ENCODE data around the gene C12orf75.
"Not testable (repeated sequence)": the region's sequence is repeated elsewhere in the genome, so short reads cannot be mapped to it uniquely, and the experiment has no call there.

The C12orf75 gene

GRCh38 chr12:105331805-105332251 lies 1.3 kb downstream of the C12orf75 start:
- H3K9ac ChIP-seq = no peak overlapping the region
- no peaks in the 10 kb centered on the region for H3K27me3 ChIP-seq (ENCODE audit: control insufficient read depth, insufficient read depth, low read length)
- TF ChIP-seq CTCF (IDR thresholded peaks at IDR 0.05) = no peak
- H3K9me3 ChIP-seq (ENCODE audit: control insufficient read depth, low read length) = no peaks in the 10 kb centered on the region
- H2AFZ ChIP-seq = peak overlapping the region; percentile 34
- no peaks in the 10 kb centered on the region for H3K36me3 ChIP-seq (ENCODE audit: control insufficient read depth, insufficient read depth, low read length)
- H3K27ac ChIP-seq = no peak overlapping the region
- no peaks in the 10 kb centered on the region for H3K79me2 ChIP-seq
- no peak overlapping the region for H3K4me2 ChIP-seq (ENCODE audit: low read length)
- no peak overlapping the region for H3K4me3 ChIP-seq (ENCODE audit: low read depth, low read length)
- H3K4me1 ChIP-seq = peaks cover 3% of the 10 kb centered on the region

GRCh38 chr12:105332286-105332685 lies 1.8 kb downstream of the C12orf75 start:
- not testable (repeated sequence) for H3K27me3 ChIP-seq (ENCODE audit: control insufficient read depth, insufficient read depth, low read length); H3K9me3 ChIP-seq (ENCODE audit: control insufficient read depth, low read length); H3K4me1 ChIP-seq; H3K4me3 ChIP-seq (ENCODE audit: low read depth, low read length); H3K9ac ChIP-seq; H2AFZ ChIP-seq; H3K79me2 ChIP-seq; H3K4me2 ChIP-seq (ENCODE audit: low read length); H3K27ac ChIP-seq; H3K36me3 ChIP-seq (ENCODE audit: control insufficient read depth, insufficient read depth, low read length)

- Histone ChIP-seq H3K4me1 (peaks cover 3% of the 10 kb centered on the region), H3K9me3 (ENCODE audit: control insufficient read depth, low read length) (no peaks in the 10 kb centered on the region), H3K36me3 (ENCODE audit: control insufficient read depth, insufficient read depth, low read length) (no peaks in the 10 kb centered on the region), H3K4me2 (ENCODE audit: low read length) (no peak overlapping the region), H3K27ac (no peak overlapping the region), H2AFZ (no peak overlapping the region), H3K79me2 (no peaks in the 10 kb centered on the region), H3K4me3 (ENCODE audit: low read depth, low read length) (no peak overlapping the region), H3K27me3 (ENCODE audit: control insufficient read depth, insufficient read depth, low read length) (no peaks in the 10 kb centered on the region), H3K9ac (no peak overlapping the region)
- no peak for TF ChIP-seq CTCF (IDR thresholded peaks at IDR 0.05)
Observed at GRCh38 chr12:105332925-105333324, 2.4 kb downstream of the C12orf75 start.

- H3K9ac ChIP-seq = no peak overlapping the region
- H3K27ac ChIP-seq = no peak overlapping the region
- H3K9me3 ChIP-seq (ENCODE audit: control insufficient read depth, low read length) = no peaks in the 10 kb centered on the region
- H3K27me3 ChIP-seq (ENCODE audit: control insufficient read depth, insufficient read depth, low read length) = no peaks in the 10 kb centered on the region
- no peaks in the 10 kb centered on the region for H3K79me2 ChIP-seq
- H3K4me1 ChIP-seq = peaks cover 3% of the 10 kb centered on the region
- TF ChIP-seq CTCF (IDR thresholded peaks at IDR 0.05) = no peak
- no peak overlapping the region for H2AFZ ChIP-seq
- H3K4me2 ChIP-seq (ENCODE audit: low read length) = no peak overlapping the region
- no peak overlapping the region for H3K4me3 ChIP-seq (ENCODE audit: low read depth, low read length)
- no peaks in the 10 kb centered on the region for H3K36me3 ChIP-seq (ENCODE audit: control insufficient read depth, insufficient read depth, low read length)
Observed at GRCh38 chr12:105334001-105334400, 3.5 kb downstream of the C12orf75 start.

GRCh38 chr12:105334582-105334981 lies 4.1 kb downstream of the C12orf75 start:
- no peak overlapping the region for H3K4me2 ChIP-seq (ENCODE audit: low read length)
- no peak overlapping the region for H3K4me3 ChIP-seq (ENCODE audit: low read depth, low read length)
- H3K27me3 ChIP-seq (ENCODE audit: control insufficient read depth, insufficient read depth, low read length) = no peaks in the 10 kb centered on the region
- H3K4me1 ChIP-seq = peaks cover 3% of the 10 kb centered on the region
- no peaks in the 10 kb centered on the region for H3K9me3 ChIP-seq (ENCODE audit: control insufficient read depth, low read length)
- H3K27ac ChIP-seq = no peak overlapping the region
- TF ChIP-seq CTCF (IDR thresholded peaks at IDR 0.05) = no peak
- no peaks in the 10 kb centered on the region for H3K79me2 ChIP-seq
- no peak overlapping the region for H2AFZ ChIP-seq
- no peak overlapping the region for H3K9ac ChIP-seq
- no peaks in the 10 kb centered on the region for H3K36me3 ChIP-seq (ENCODE audit: control insufficient read depth, insufficient read depth, low read length)
